HFF-Myc (cell line): ENCODE results near the gene FAM216B.

ENCODE experiments used
- DNase-seq: peaks from one replicate; pipeline ENCODE4 v3.0.0-alpha.2; 2011; ENCODE audit warnings: low read depth; ENCODE audit errors: extremely low read depth
- H3K4me3 ChIP-seq: replicated peaks from 2 replicates; pipeline ENCODE4 v1.5.1; 2011; ENCODE audit warnings: low read depth, mild to moderate bottlenecking, control low read depth, low read length
- CTCF ChIP-seq: IDR thresholded peaks from 2 replicates; pipeline ENCODE4 v1.5.1; 2012; ENCODE audit warnings: mild to moderate bottlenecking, low read depth, low read length, control low read depth; ENCODE audit errors: missing control alignments

Gene FAM216B

GRCh38 chr13:42781352-42781751 is at the start of gene FAM216B:
Gene FAM216B (plus strand): TSS chr13:42781584. CDS start chr13:42784068, 2,484 bp downstream.
- no peak for DNase-seq
- no peak within 1 kb of the TSS for H3K4me3 ChIP-seq
- no peak for TF ChIP-seq CTCF

GRCh38 chr13:42732073-42732472 is 49.3 kb upstream of the FAM216B start:
- TF ChIP-seq CTCF: no peak
- DNase-seq: no peak

GRCh38 chr13:42733046-42733445 is 48.3 kb upstream of the FAM216B start:
- no peak for TF ChIP-seq CTCF
- no peak for DNase-seq
- no peak overlapping the region for H3K4me3 ChIP-seq

More at GRCh38 chr13:42732073-42732472, 49.3 kb upstream of the FAM216B start:
- no peak overlapping the region for H3K4me3 ChIP-seq

- H3K4me3 ChIP-seq: no peak overlapping the region
- TF ChIP-seq CTCF: no peak
- DNase-seq: no peak
Observed at GRCh38 chr13:42735010-42735409, 46.4 kb upstream of the FAM216B start.

- DNase-seq: peak; percentile 21
- H3K4me3 ChIP-seq: no peak overlapping the region
Observed at GRCh38 chr13:42740753-42741152, 40.6 kb upstream of the FAM216B start.

DNA sequence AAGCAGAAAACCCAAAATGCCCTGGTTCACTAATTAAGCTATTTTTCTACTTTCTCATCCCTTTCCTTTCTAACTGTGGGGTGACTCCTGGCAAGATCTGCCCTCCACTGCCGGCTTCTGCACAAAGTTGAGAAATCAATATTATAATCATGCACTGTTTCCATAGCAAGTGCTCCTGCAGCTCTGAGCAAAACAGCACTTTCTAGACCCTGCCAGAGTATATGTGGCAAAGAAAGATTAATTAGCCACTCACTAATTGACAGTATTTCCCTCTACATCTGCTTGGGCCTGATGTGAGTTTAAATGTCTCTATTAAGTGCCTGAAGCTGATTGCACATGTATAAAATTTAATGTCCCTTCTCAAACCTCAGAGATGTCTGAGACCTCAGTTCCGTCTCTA is 39.5 kb upstream of the FAM216B start:
- DNase-seq: no peak

More at GRCh38 chr13:42740753-42741152, 40.6 kb upstream of the FAM216B start:
- TF ChIP-seq CTCF: no peak

More for the DNA sequence above, 39.5 kb upstream of the FAM216B start:
- no peak overlapping the region for H3K4me3 ChIP-seq
- TF ChIP-seq CTCF: no peak
